ENCODE measurements around the gene RAB3GAP2.
"Not testable (repeated sequence)": the region's sequence is repeated elsewhere in the genome, so short reads cannot be mapped to it uniquely, and the experiment has no call there.

DNA sequence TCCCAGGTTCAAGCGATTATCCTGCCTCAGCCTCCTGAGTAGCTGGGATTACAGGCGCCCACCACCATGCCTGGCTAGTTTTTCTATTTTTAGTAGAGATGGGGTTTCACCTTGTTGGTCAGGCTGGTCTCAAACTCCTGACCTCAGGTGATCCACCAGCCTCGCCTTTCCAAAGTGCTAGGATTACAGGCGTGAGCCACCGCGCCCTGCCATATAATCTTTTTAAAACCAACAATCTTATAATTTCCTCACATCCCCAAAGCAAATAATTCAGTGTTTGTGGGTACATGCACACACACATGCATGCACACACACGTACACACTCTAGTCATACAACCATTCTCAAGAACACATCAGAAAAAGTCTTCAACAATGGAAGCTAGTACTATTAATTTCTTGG lies 113.7 kb downstream of the RAB3GAP2 start:
- TF ChIP-seq, protein P1, sequence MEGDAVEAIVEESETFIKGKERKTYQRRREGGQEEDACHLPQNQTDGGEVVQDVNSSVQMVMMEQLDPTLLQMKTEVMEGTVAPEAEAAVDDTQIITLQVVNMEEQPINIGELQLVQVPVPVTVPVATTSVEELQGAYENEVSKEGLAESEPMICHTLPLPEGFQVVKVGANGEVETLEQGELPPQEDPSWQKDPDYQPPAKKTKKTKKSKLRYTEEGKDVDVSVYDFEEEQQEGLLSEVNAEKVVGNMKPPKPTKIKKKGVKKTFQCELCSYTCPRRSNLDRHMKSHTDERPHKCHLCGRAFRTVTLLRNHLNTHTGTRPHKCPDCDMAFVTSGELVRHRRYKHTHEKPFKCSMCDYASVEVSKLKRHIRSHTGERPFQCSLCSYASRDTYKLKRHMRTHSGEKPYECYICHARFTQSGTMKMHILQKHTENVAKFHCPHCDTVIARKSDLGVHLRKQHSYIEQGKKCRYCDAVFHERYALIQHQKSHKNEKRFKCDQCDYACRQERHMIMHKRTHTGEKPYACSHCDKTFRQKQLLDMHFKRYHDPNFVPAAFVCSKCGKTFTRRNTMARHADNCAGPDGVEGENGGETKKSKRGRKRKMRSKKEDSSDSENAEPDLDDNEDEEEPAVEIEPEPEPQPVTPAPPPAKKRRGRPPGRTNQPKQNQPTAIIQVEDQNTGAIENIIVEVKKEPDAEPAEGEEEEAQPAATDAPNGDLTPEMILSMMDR (IDR thresholded peaks at IDR 0.05 in 8 of 11, conservative IDR thresholded peaks at IDR 0.05 in 3 of 11), result not testable (repeated sequence)
- not testable (repeated sequence) for TF ChIP-seq POLR2AphosphoS5 (IDR thresholded peaks at IDR 0.05)

All from spleen (tissue), 7 donors.